Neural progenitor cell (in vitro differentiated cells): ENCODE results near the gene STAG1. TPM values are rescaled to one million over a fixed set of nuclear protein-coding genes. Genes with fewer than 3 reads are reported as not detected.

Source experiments
- DNase-seq: peaks from one replicate; pipeline ENCODE4 v3.0.0-alpha.2; 2016; ENCODE audit warnings: low spot score
- H2AFZ ChIP-seq: fragments of 200-600 bp; sonication (generic); replicated peaks from 2 replicates; pipeline ENCODE4 v1.6.1; 2016; ENCODE audit warnings: antibody characterized with exemption
- H3F3A ChIP-seq: fragments of 200-600 bp; sonication (generic); 2 replicates; pipeline ENCODE4 v1.6.1; 2016; ENCODE audit warnings: antibody characterized with exemption, low read depth
- H3K27ac ChIP-seq: fragments of 200-600 bp; sonication (generic); 2 replicates; pipeline ENCODE4 v1.5.1; 2016; ENCODE audit warnings: mild to moderate bottlenecking
- H3K27me3 ChIP-seq: fragments of 200-600 bp; sonication (generic); 2 replicates; pipeline ENCODE4 v1.6.1; 2016; ENCODE audit warnings: mild to moderate bottlenecking, moderate library complexity
- H3K36me3 ChIP-seq: fragments of 200-600 bp; sonication (generic); 2 replicates; pipeline ENCODE4 v1.5.1; 2016
- H3K4me1 ChIP-seq: fragments of 200-600 bp; sonication (generic); 2 replicates; pipeline ENCODE4 v1.6.1; 2016; ENCODE audit warnings: mixed run types
- H3K4me2 ChIP-seq: fragments of 200-600 bp; sonication (generic); 2 replicates; pipeline ENCODE4 v1.6.1; 2016
- H3K4me3 ChIP-seq: fragments of 200-600 bp; sonication (generic); 2 replicates; pipeline ENCODE4 v1.5.1; 2016
- H3K79me2 ChIP-seq: fragments of 200-600 bp; sonication (generic); 2 replicates; pipeline ENCODE4 v1.6.1; 2016; ENCODE audit warnings: low read depth
- H3K9ac ChIP-seq: fragments of 200-600 bp; sonication (generic); 2 replicates; pipeline ENCODE4 v1.6.1; 2016
- H3K9me3 ChIP-seq: fragments of 200-600 bp; sonication (generic); 2 replicates; pipeline ENCODE4 v1.5.1; 2016; ENCODE audit warnings: low read depth
- H4K20me1 ChIP-seq: fragments of 200-600 bp; sonication (generic); 2 replicates; pipeline ENCODE4 v1.6.1; 2016; ENCODE audit warnings: low read depth
- H3K27ac Mint-ChIP-seq: 3 replicates; pipeline ENCODE4 v1.8.0; 2021; ENCODE audit warnings: mixed read lengths
- H3K27me3 Mint-ChIP-seq: 2 replicates; pipeline ENCODE4 v1.8.0; 2022; ENCODE audit warnings: low read depth, mild to moderate bottlenecking, inconsistent platforms, moderate library complexity, mixed read lengths; ENCODE audit not compliant: insufficient read depth
- H3K36me3 Mint-ChIP-seq: 3 replicates; pipeline ENCODE4 v1.8.0; 2021; ENCODE audit warnings: mixed read lengths
- H3K4me1 Mint-ChIP-seq: 3 replicates; pipeline ENCODE4 v1.8.0; 2021; ENCODE audit warnings: mixed read lengths
- H3K4me3 Mint-ChIP-seq: 3 replicates; pipeline ENCODE4 v1.8.0; 2021; ENCODE audit warnings: mild to moderate bottlenecking, moderate library complexity, mixed read lengths
- H3K9me3 Mint-ChIP-seq: 3 replicates; pipeline ENCODE4 v1.8.0; 2020; ENCODE audit warnings: mixed read lengths
- CTCF ChIP-seq: fragments of 200-600 bp; sonication (generic); IDR thresholded peaks from 2 replicates; pipeline ENCODE4 v1.5.1; 2017; ENCODE audit warnings: antibody characterized with exemption, mild to moderate bottlenecking
- EZH2 ChIP-seq: fragments of 200-600 bp; sonication (generic); IDR thresholded peaks from 2 replicates; pipeline ENCODE4 v1.6.1; 2017; ENCODE audit warnings: antibody characterized with exemption, mild to moderate bottlenecking, moderate library complexity
- EZH2phosphoT487 ChIP-seq: fragments of 200-600 bp; sonication (generic); IDR thresholded peaks from 2 replicates; pipeline ENCODE4 v1.6.1; 2017; ENCODE audit warnings: antibody characterized with exemption
- total RNA-seq: library from RNA; depleted of rRNA; stranded (reverse); fragments of >200 nt; gene quantifications from 2 replicates; pipeline ENCODE4 v1.2.3, GENCODE V29; 2015; ENCODE audit warnings: low replicate concordance

STAG1 gene
- total RNA-seq, 1 donor from 2014 or later = 38.3 TPM

GRCh38 chr3:136300444-136300843, 451.7 kb downstream of the STAG1 start:
- Mint-ChIP-seq H3K4me1 (no peaks in the 10 kb centered on the region), H3K4me3 (no peak overlapping the region), H3K27ac (no peak overlapping the region), H3K27me3 (peaks cover 6% of the 10 kb centered on the region), H3K9me3 (no peaks in the 10 kb centered on the region), H3K36me3 (peaks cover 47% of the 10 kb centered on the region)
- H4K20me1 ChIP-seq = no peaks in the 10 kb centered on the region
- H3K27ac ChIP-seq = no peak overlapping the region
- H3K9ac ChIP-seq = no peak overlapping the region
- H3K36me3 ChIP-seq = peaks cover 16% of the 10 kb centered on the region
- no peaks in the 10 kb centered on the region for H3K27me3 ChIP-seq
- H3K79me2 ChIP-seq = no peaks in the 10 kb centered on the region
- no peak overlapping the region for H3K4me2 ChIP-seq
- DNase-seq = no peak
- H2AFZ ChIP-seq = no peak overlapping the region
- TF ChIP-seq EZH2phosphoT487 = no peak
- no peak for TF ChIP-seq CTCF
- TF ChIP-seq EZH2 = no peak
- H3K9me3 ChIP-seq = no peaks in the 10 kb centered on the region
- H3K4me1 ChIP-seq = no peaks in the 10 kb centered on the region
- peaks cover 17% of the 10 kb centered on the region for H3F3A ChIP-seq
- no peak overlapping the region for H3K4me3 ChIP-seq

GRCh38 chr3:136297826-136298225, 454.4 kb downstream of the STAG1 start:
- no peaks in the 10 kb centered on the region for H3K79me2 ChIP-seq
- H3K36me3 Mint-ChIP-seq = peaks cover 55% of the 10 kb centered on the region

DNA sequence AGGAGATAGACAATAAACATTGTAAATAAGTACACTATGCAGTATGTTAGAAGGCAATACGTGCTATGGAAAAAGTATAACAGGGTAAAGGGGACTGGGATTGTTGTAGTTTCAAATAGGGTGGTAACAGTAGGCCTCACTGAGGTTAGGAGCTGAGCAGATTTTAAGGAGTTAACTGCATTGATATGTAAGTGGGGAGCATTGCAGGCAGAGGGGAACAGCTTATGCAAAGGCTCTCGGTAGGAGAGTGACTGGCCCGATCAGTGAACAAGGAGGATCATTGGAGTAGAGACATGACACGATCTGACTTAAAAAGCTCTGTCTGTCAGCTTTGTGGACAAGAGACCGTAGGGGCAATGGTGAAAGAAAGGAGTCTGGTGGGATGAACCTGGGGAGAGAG, 455.2 kb downstream of the STAG1 start:
- Histone ChIP-seq H2AFZ (no peak overlapping the region), H4K20me1 (no peaks in the 10 kb centered on the region), H3K36me3 (peaks cover 18% of the 10 kb centered on the region), H3F3A (peaks cover 17% of the 10 kb centered on the region), H3K27me3 (no peaks in the 10 kb centered on the region), H3K4me2 (no peak overlapping the region), H3K9ac (no peak overlapping the region), H3K9me3 (no peaks in the 10 kb centered on the region), H3K4me1 (no peaks in the 10 kb centered on the region), H3K27ac (no peak overlapping the region), H3K79me2 (no peaks in the 10 kb centered on the region), H3K4me3 (no peak overlapping the region)
- H3K4me1 Mint-ChIP-seq = no peaks in the 10 kb centered on the region
- DNase-seq = no peak
- H3K27me3 Mint-ChIP-seq = peaks cover 6% of the 10 kb centered on the region
- H3K9me3 Mint-ChIP-seq = no peaks in the 10 kb centered on the region
- H3K27ac Mint-ChIP-seq = no peak overlapping the region
- no peak overlapping the region for H3K4me3 Mint-ChIP-seq
- peaks cover 57% of the 10 kb centered on the region for H3K36me3 Mint-ChIP-seq
- TF ChIP-seq CTCF = no peak
- TF ChIP-seq EZH2 = no peak
- TF ChIP-seq EZH2phosphoT487 = no peak

More at GRCh38 chr3:136297826-136298225, 454.4 kb downstream of the STAG1 start:
- H3F3A ChIP-seq = peaks cover 17% of the 10 kb centered on the region
- H3K27ac ChIP-seq = no peak overlapping the region
- Mint-ChIP-seq H3K27me3 (peaks cover 6% of the 10 kb centered on the region), H3K4me1 (no peaks in the 10 kb centered on the region), H3K4me3 (no peak overlapping the region), H3K27ac (no peak overlapping the region), H3K9me3 (no peaks in the 10 kb centered on the region)
- no peaks in the 10 kb centered on the region for H3K9me3 ChIP-seq
- H3K4me2 ChIP-seq = no peak overlapping the region
- H3K36me3 ChIP-seq = peaks cover 18% of the 10 kb centered on the region
- no peak overlapping the region for H3K4me3 ChIP-seq
- no peaks in the 10 kb centered on the region for H3K4me1 ChIP-seq
- H4K20me1 ChIP-seq = no peaks in the 10 kb centered on the region
- no peaks in the 10 kb centered on the region for H3K27me3 ChIP-seq
- no peak for DNase-seq
- TF ChIP-seq EZH2phosphoT487 (no peak), EZH2 (no peak), CTCF (no peak)
- H3K9ac ChIP-seq = no peak overlapping the region
- H2AFZ ChIP-seq = no peak overlapping the region

- TF ChIP-seq EZH2 = no peak
- no peak for TF ChIP-seq CTCF
- no peak for TF ChIP-seq EZH2phosphoT487
- no peak overlapping the region for H3K9ac ChIP-seq
- no peak overlapping the region for H3K27ac ChIP-seq
- Mint-ChIP-seq H3K4me1 (no peaks in the 10 kb centered on the region), H3K4me3 (no peak overlapping the region), H3K36me3 (peaks cover 52% of the 10 kb centered on the region), H3K9me3 (no peaks in the 10 kb centered on the region), H3K27ac (no peak overlapping the region), H3K27me3 (peaks cover 3% of the 10 kb centered on the region)
- no peaks in the 10 kb centered on the region for H3K4me1 ChIP-seq
- H4K20me1 ChIP-seq = no peaks in the 10 kb centered on the region
- H3K9me3 ChIP-seq = no peaks in the 10 kb centered on the region
- H3K4me3 ChIP-seq = no peak overlapping the region
- H2AFZ ChIP-seq = no peak overlapping the region
- peaks cover 16% of the 10 kb centered on the region for H3K36me3 ChIP-seq
- no peak for DNase-seq
- no peaks in the 10 kb centered on the region for H3K27me3 ChIP-seq
- peaks cover 6% of the 10 kb centered on the region for H3F3A ChIP-seq
- no peak overlapping the region for H3K4me2 ChIP-seq
- no peaks in the 10 kb centered on the region for H3K79me2 ChIP-seq
Measured at GRCh38 chr3:136294176-136294575, 458.0 kb downstream of the STAG1 start.
